ENCODE results near the gene CATSPERZ.
A peak's percentile ranks its signal among the peaks of the same experiment; 100 is the strongest.
"Not testable (repeated sequence)": the region's sequence is repeated elsewhere in the genome, so short reads cannot be mapped to it uniquely, and the experiment has no call there.

CATSPERZ gene

DNA sequence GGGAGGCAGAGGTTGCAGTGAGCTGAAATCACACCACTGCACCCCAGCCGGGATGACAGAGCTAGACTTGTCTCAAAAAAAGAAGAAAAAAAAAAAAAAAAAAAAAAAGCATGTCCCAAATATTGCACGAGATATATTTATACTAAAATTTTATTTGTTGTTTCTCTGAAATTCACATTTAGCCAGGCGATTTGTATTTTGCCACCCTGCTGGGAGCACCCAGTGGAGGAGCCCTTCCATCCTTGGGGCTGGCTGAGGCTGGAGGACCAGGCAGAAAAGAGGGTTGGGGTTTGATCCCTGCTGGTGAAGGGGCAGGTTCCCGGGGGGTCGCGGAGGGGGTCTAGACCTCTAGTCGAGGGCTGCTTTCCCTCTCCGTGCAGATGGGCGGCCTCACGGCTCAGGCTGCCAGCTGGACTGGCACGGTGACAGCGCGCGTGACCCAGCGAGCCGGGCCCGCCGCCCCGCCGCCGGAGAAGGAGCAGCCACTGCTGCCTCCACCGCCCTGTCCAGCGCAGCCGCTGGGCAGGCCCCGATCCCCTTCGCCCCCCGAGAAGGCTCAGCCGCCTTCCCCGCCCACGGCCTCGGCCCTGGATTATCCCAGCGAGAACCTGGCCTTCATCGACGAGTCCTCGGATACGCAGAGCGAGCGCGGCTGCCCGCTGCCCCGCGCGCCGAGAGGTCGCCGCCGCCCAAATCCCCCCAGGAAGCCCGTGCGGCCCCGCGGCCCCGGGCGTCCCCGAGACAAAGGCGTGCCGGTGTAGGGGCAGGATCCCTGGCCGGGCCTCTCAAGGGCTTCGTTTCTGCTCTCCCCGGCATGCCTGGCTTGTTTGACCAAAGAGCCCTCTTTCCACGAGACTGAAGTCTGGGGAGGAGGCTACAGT lies 952 bp upstream of the CATSPERZ start:
- H3K36me3 ChIP-seq (ENCODE audit: insufficient read depth, low read length), result no peaks in the 10 kb centered on the region
- H3K9ac ChIP-seq (ENCODE audit: low read length), result no peak overlapping the region
- H3K9me3 ChIP-seq (ENCODE audit: low read length), result no peaks in the 10 kb centered on the region
- H3K4me3 ChIP-seq (ENCODE audit: low read depth in 1 of 2, low read length in 2 of 2), result peak overlapping the region; percentile 0 to 43
- H3K27me3 ChIP-seq (ENCODE audit: control insufficient read depth in 1 of 2, insufficient read depth in 2 of 2, low read length in 2 of 2), result peaks cover 64 to 87% of the 10 kb centered on the region in 2 donors
- peaks cover 30% of the 10 kb centered on the region for H3K4me1 ChIP-seq (ENCODE audit: insufficient read depth, low read length)
- H3K27ac ChIP-seq (ENCODE audit: low read depth, low read length), result no peak overlapping the region

DNA sequence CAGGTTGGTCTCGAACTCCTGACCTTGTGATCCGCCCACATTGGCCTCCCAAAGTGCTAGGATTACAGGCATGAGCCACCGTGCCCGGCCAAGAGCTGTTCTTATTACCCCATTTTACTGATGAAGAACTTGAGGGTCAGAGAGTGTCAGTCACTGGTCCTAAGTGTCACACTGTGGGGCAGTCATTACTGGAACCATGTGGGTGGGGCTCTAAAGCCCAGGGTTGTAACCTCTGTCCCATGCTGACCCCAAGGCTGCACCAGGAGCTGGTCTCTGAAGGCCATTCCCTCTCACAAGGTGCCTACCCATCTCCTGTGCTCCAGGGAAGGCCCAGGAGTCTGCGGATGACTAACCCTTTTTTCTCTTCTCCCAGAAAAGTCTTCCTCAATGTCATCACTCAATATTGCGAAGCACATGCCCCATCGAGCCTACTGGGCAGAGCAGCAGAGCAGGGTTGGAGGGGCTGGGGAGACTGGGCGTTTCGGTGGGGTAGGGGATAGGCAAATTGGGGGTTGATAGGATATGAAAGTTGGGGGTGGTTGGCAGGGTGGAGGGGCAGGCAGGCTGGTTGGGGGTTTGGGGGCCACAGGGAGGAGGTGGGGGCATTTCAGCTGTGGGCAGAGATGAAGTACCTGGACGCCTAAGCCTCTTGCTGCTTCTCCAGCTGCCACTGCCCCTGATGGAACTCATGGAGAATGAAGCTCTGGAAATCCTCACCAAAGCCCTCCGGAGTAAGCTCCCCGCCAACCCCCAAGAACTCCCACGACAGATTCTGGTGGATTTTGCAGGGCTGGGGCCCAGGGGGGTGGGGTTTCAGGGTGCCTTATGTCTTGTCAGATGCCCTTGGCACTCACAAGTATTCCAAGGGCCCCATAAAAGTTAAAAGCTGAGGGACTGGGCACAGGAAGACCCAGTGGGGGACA lies 3.2 kb downstream of the CATSPERZ start:
- Histone ChIP-seq H3K27ac (ENCODE audit: low read depth, low read length) (peak overlapping the region; percentile 91), H3K4me1 (ENCODE audit: insufficient read depth, low read length) (peaks cover 38% of the 10 kb centered on the region), H3K27me3 (ENCODE audit: control insufficient read depth in 1 of 2, insufficient read depth in 2 of 2, low read length in 2 of 2) (peaks cover 29 to 47% of the 10 kb centered on the region in 2 donors), H3K9me3 (ENCODE audit: low read length) (no peaks in the 10 kb centered on the region), H3K9ac (ENCODE audit: low read length) (peak overlapping the region; percentile 73), H3K36me3 (ENCODE audit: insufficient read depth, low read length) (no peaks in the 10 kb centered on the region), H3K4me3 (ENCODE audit: low read depth in 1 of 2, low read length in 2 of 2) (peak overlapping the region in 1 of 2 donors; percentile 83)

DNA sequence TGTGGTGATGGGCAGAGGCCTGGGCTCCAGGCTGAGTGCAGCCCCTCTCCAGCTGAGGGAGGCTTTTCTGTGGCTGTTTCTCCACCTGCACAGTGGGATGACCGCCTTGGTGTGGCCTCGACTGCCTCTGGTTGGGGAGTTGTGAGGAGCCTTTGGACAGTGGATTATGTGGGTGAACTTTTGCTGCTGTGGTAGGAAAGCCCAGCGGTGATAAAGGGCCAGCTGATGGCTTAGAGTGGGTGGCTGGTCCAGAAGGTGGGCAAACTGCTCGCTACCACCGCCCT lies 3.8 kb downstream of the CATSPERZ start:
- Histone ChIP-seq H3K9me3 (ENCODE audit: low read length) (no peaks in the 10 kb centered on the region), H3K4me3 (ENCODE audit: low read depth in 1 of 2, low read length in 2 of 2) (peak overlapping the region; percentile 51 to 83), H3K9ac (ENCODE audit: low read length) (peak overlapping the region; percentile 73), H3K36me3 (ENCODE audit: insufficient read depth, low read length) (no peaks in the 10 kb centered on the region), H3K27ac (ENCODE audit: low read depth, low read length) (peak overlapping the region; percentile 91), H3K4me1 (ENCODE audit: insufficient read depth, low read length) (peaks cover 38% of the 10 kb centered on the region), H3K27me3 (ENCODE audit: control insufficient read depth in 1 of 2, insufficient read depth in 2 of 2, low read length in 2 of 2) (peaks cover 26 to 41% of the 10 kb centered on the region in 2 donors)

DNA sequence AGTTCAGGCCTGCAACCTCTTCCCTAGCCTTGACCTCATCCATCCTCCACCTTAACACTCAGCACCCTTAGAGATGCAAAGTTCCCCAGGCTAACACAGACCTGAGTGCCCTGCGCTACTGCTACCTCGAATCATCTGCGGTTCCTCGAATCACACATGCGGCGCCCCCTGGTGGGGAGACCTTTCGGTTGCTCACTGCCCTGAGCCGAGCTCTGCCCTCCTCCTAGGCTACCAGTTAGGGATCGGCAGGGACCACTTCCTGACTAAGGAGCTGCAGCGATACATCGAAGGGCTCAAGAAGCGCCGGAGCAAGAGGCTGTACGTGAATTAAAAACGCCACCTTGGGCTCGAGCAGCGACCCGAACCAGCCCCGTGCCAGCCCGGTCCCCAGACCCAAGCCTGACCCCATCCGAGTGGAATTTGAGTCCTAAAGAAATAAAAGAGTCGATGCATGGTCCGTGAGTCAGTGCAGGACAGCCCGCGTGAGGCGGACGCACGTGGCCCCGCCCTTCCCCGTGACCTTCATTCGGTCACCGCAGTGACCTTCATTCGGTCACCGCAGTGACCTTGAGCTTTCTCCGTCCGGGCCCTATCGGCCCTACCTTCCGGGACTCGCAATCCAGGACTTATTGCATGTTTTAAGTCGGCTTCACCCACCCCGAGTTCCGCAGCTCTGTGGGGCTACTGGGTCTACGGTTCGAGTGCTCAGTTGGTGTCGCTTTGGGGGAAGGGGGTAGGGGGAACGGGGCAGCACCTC lies 4.3 kb downstream of the CATSPERZ start:
- Histone ChIP-seq H3K36me3 (ENCODE audit: insufficient read depth, low read length) (no peaks in the 10 kb centered on the region), H3K27me3 (ENCODE audit: control insufficient read depth in 1 of 2, insufficient read depth in 2 of 2, low read length in 2 of 2) (peaks cover 26 to 36% of the 10 kb centered on the region in 2 donors), H3K4me1 (ENCODE audit: insufficient read depth, low read length) (peaks cover 38% of the 10 kb centered on the region), H3K9ac (ENCODE audit: low read length) (peak overlapping the region; percentile 73), H3K27ac (ENCODE audit: low read depth, low read length) (peak overlapping the region; percentile 91), H3K9me3 (ENCODE audit: low read length) (no peaks in the 10 kb centered on the region), H3K4me3 (ENCODE audit: low read depth in 1 of 2, low read length in 2 of 2) (peak overlapping the region; percentile 51 to 83)

DNA sequence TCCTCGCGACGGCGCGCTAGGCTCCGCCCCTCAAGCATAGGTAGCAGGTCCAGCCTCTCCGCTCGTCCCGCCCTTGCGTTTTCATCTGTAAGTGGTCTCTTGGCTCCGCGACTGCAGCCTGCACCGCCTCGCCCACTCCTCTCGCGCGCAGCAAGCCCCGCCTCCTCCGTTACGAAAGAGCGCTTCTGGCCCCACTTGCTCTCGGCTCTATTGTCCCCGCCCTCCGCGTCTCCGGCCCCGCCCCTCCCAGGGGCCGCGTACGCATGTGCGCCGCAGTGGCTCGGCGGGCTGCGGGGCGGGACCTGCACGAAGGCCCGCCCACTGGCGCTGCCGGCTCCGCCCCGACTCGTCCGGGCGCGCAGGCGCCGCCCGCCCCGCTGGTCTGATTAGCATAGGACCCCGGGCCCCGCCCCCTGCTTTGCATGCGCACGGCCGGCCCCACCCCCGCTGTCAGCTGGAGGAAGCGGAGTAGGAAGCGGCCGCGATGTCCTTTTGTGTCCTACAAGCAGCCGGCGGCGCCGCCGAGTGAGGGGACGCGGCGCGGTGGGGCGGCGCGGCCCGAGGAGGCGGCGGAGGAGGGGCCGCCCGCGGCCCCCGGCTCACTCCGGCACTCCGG lies 5.0 kb downstream of the CATSPERZ start, which contains the start of gene ESRRA:
TSS of gene ESRRA (plus strand) at position 450 of the 616 bp plus-strand sequence. CDS start 1,656 bp downstream, outside the sequence.
- peak within 1 kb of the TSS; percentile 78 to 83 for H3K4me3 ChIP-seq (ENCODE audit: low read depth in 1 of 2, low read length in 2 of 2)
- H3K4me1 ChIP-seq (ENCODE audit: insufficient read depth, low read length), result peaks cover 32% of the 10 kb centered on the region
- H3K27ac ChIP-seq (ENCODE audit: low read depth, low read length), result peak within 1 kb of the TSS; percentile 91
- peak within 1 kb of the TSS; percentile 73 for H3K9ac ChIP-seq (ENCODE audit: low read length)
- no peaks in the 10 kb centered on the region for H3K9me3 ChIP-seq (ENCODE audit: low read length)
- H3K27me3 ChIP-seq (ENCODE audit: control insufficient read depth in 1 of 2, insufficient read depth in 2 of 2, low read length in 2 of 2), result peaks cover 20 to 29% of the 10 kb centered on the region in 2 donors
- H3K36me3 ChIP-seq (ENCODE audit: insufficient read depth, low read length), result no peaks in the 10 kb centered on the region

DNA sequence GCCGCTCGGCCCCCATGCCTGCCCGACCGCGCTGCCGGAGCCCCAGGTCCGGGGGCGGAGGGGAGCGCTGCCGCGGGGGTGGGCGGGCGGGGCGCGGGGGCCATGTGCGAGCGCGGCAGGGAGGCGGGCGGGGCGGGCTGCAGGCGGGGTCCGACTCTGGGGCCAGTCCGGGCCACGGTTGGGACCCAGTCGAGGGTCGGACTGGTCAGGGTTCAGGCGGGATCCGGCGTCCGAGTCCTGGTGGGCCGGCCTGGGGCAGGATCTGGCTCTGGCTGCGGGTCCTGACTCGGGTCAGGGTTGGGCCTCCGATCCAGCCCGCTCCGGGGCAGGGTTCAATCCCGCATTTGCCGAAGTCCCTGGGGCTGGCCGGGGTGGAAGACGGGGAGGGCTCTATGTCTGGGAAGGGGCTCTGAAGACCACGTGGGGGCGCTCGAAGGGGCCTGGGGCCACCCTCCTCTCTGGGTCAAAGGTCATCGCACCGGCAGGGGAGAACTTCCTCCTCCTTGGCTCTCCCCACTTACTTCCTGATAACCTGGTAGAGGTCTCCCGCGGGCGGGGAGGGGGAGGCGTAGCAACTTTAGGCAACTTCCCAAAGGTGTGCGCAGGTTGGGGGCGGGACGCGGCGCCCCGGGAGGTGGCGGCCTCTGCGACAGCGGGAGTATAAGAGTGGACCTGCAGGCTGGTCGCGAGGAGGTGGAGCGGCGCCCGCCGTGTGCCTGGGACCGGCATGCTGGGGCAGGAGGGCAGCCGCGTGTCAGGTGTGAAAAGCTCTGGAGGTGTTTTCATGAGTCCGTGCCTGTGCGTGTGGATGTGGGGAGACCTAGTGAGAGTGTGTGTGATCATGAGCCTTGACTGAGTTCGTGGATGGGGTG lies 5.8 kb downstream of the CATSPERZ start:
- Histone ChIP-seq H3K27me3 (ENCODE audit: control insufficient read depth in 1 of 2, insufficient read depth in 2 of 2, low read length in 2 of 2) (peaks cover 13 to 22% of the 10 kb centered on the region in 2 donors), H3K4me3 (ENCODE audit: low read depth in 1 of 2, low read length in 2 of 2) (peak overlapping the region; percentile 74 to 78), H3K9me3 (ENCODE audit: low read length) (no peaks in the 10 kb centered on the region), H3K9ac (ENCODE audit: low read length) (peak overlapping the region; percentile 58), H3K27ac (ENCODE audit: low read depth, low read length) (peak overlapping the region; percentile 85), H3K36me3 (ENCODE audit: insufficient read depth, low read length) (no peaks in the 10 kb centered on the region), H3K4me1 (ENCODE audit: insufficient read depth, low read length) (peaks cover 25% of the 10 kb centered on the region)

DNA sequence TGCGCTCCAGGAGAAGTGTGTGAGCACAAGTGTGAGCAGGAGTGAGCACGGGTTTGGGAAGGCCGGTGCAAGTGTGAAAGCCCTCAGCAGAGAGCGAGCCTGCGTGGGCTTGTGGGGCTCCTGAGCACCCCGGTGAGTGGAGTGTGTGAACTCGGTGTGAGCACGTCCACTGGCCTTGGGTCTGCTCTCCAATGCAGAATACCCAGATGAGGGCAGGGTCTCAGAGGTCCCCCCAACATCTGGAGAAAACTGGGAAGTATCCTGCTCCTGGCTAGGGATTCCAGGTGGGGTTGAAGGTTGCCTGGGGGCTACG lies 6.4 kb downstream of the CATSPERZ start:
- Histone ChIP-seq H3K27me3 (ENCODE audit: control insufficient read depth in 1 of 2, insufficient read depth in 2 of 2, low read length in 2 of 2) (peaks cover 11 to 19% of the 10 kb centered on the region in 2 donors), H3K9ac (ENCODE audit: low read length) (peak overlapping the region; percentile 58)

DNA sequence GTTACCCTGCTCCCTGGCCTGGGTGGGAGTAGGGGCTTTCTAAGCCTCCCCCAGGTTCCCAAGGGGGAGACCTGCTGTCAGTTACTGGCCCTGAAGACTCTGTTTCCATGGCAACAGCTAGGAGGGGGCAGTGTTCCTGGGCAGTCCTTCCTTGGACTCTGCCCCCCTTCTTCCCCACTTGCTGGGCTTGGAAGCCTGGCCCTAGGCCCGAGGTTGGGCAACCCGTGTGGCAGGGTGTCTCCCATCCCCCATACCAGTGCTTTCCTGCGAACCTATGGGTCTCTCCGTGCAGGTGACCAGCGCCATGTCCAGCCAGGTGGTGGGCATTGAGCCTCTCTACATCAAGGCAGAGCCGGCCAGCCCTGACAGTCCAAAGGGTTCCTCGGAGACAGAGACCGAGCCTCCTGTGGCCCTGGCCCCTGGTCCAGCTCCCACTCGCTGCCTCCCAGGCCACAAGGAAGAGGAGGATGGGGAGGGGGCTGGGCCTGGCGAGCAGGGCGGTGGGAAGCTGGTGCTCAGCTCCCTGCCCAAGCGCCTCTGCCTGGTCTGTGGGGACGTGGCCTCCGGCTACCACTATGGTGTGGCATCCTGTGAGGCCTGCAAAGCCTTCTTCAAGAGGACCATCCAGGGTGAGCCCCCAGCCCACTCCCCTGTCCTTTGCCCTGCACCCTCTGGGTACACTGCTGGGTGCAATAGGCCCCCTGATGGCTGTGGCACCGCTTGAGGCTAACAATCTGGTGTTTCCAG lies 6.9 kb downstream of the CATSPERZ start:
- Histone ChIP-seq H3K9ac (ENCODE audit: low read length) (no peak overlapping the region), H3K9me3 (ENCODE audit: low read length) (no peaks in the 10 kb centered on the region), H3K27ac (ENCODE audit: low read depth, low read length) (peak overlapping the region; percentile 85), H3K4me3 (ENCODE audit: low read depth in 1 of 2, low read length in 2 of 2) (peak overlapping the region in 1 of 2 donors; percentile 74), H3K4me1 (ENCODE audit: insufficient read depth, low read length) (peaks cover 21% of the 10 kb centered on the region), H3K27me3 (ENCODE audit: control insufficient read depth in 1 of 2, insufficient read depth in 2 of 2, low read length in 2 of 2) (peaks cover 7 to 14% of the 10 kb centered on the region in 2 donors), H3K36me3 (ENCODE audit: insufficient read depth, low read length) (no peaks in the 10 kb centered on the region)

More for the DNA sequence above, 6.4 kb downstream of the CATSPERZ start:
- H3K36me3 ChIP-seq (ENCODE audit: insufficient read depth, low read length), result no peaks in the 10 kb centered on the region
- peak overlapping the region; percentile 85 for H3K27ac ChIP-seq (ENCODE audit: low read depth, low read length)
- H3K4me1 ChIP-seq (ENCODE audit: insufficient read depth, low read length), result peaks cover 21% of the 10 kb centered on the region
- no peaks in the 10 kb centered on the region for H3K9me3 ChIP-seq (ENCODE audit: low read length)
- peak overlapping the region; percentile 74 to 78 for H3K4me3 ChIP-seq (ENCODE audit: low read depth in 1 of 2, low read length in 2 of 2)

DNA sequence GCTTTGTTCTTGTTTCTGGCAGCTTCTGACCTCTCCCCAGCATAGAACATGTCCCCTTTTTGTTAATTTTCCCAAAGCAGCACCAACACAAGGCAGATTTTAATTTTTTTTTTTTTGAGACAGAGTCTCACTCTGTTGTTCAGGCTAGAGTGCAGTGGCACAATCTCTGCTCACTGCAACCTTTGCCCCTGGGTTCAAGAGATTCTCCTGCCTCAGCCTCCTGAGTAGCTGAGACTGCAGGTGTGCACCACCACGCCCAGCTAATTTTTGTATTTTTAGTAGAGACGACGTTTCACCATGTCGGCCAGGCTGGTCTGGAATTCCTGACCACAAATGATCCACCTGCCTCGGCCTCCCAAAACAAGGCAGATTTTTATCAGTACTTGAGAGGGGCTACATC lies 7.6 kb downstream of the CATSPERZ start:
- H3K36me3 ChIP-seq (ENCODE audit: insufficient read depth, low read length); H3K9ac ChIP-seq (ENCODE audit: low read length); H3K4me3 ChIP-seq (ENCODE audit: low read depth in 1 of 2, low read length in 2 of 2); H3K9me3 ChIP-seq (ENCODE audit: low read length); H3K27ac ChIP-seq (ENCODE audit: low read depth, low read length): not testable (repeated sequence)
- Histone ChIP-seq H3K27me3 (ENCODE audit: control insufficient read depth in 1 of 2, insufficient read depth in 2 of 2, low read length in 2 of 2) (peaks cover 7 to 10% of the 10 kb centered on the region in 2 donors), H3K4me1 (ENCODE audit: insufficient read depth, low read length) (peaks cover 21% of the 10 kb centered on the region)
